OCI-LY1 (cell line): ENCODE data around the gene RND2.

Source experiments
- EZH2 ChIP-seq: fragments of 200-600 bp; sonication (generic), shearing (Covaris generic); IDR thresholded peaks from 2 replicates; pipeline ENCODE4 v1.8.0; 2017; ENCODE audit warnings: borderline replicate concordance, mixed run types, mild to moderate bottlenecking, antibody characterized with exemption, low read length, moderate library complexity, mixed read lengths
- TF ChIP-seq, protein P1 (sequence below): fragments of 200-600 bp; sonication (generic), shearing (Covaris generic); IDR thresholded peaks from 2 replicates; pipeline ENCODE4 v1.5.1; 2017; ENCODE audit warnings: mild to moderate bottlenecking, antibody characterized with exemption, low read length, moderate library complexity, mixed read lengths

DNA sequence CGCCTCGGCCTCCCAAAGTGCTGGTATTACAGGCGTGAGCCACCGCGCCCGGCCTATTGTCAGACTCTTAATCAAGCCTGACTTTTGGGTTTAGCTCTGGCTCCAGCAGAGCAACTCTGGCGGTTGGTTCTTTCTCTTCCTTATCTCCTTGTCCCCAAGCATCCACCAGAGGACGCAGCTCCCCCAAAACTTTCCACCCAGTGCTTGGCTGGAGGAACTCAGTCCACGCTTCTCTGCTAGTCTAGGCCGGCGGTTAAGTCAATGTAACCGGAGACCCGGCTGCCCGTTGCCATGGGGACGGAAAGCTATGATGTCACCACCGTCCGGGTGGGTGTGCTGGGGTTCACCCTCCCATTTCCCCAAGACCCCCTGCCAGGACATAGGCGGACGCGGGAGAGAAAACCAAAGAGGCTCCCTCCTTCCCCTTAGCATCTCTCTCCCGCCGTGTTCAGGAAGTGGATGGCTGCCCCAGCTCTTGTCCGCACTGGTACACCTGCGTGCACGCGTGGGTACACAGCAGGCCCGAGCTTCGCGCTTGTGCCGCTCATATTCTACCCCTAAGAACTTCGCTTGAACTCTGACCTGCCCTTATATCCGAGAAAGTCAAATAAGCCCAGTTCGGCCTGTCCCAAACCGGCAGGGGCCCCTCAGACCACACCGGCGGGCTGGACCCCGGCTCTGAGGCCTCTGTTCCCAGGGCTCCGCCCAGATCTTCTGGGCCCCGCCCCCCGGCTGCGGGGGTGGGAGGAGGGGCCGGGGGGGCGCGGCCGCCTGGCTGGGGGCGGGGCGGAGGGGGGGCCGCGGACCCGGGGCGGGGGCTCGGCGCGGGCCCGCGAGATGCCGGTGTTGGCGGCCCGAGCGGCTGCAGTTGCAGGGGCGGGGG, at the start of gene RND2:
- TF ChIP-seq, protein P1, sequence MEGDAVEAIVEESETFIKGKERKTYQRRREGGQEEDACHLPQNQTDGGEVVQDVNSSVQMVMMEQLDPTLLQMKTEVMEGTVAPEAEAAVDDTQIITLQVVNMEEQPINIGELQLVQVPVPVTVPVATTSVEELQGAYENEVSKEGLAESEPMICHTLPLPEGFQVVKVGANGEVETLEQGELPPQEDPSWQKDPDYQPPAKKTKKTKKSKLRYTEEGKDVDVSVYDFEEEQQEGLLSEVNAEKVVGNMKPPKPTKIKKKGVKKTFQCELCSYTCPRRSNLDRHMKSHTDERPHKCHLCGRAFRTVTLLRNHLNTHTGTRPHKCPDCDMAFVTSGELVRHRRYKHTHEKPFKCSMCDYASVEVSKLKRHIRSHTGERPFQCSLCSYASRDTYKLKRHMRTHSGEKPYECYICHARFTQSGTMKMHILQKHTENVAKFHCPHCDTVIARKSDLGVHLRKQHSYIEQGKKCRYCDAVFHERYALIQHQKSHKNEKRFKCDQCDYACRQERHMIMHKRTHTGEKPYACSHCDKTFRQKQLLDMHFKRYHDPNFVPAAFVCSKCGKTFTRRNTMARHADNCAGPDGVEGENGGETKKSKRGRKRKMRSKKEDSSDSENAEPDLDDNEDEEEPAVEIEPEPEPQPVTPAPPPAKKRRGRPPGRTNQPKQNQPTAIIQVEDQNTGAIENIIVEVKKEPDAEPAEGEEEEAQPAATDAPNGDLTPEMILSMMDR = peak; percentile 70
- TF ChIP-seq EZH2 = no peak
